Left hindlimb (tissue), 1 donor: ENCODE data around the gene SLC48A1.
"Not testable (repeated sequence)": the region's sequence is repeated elsewhere in the genome, so short reads cannot be mapped to it uniquely, and the experiment has no call there.

ENCODE experiments used
- DNase-seq: peaks from one replicate; pipeline ENCODE4 v3.0.0-alpha.2; 2018

SLC48A1 gene

GRCh38 chr12:47795121-47795813 is 22.2 kb downstream of the SLC48A1 start:
- no peak for DNase-seq

GRCh38 chr12:47795814-47796411 is 22.9 kb downstream of the SLC48A1 start:
- no peak for DNase-seq

GRCh38 chr12:47797441-47797840 is 24.4 kb downstream of the SLC48A1 start:
- no peak for DNase-seq

GRCh38 chr12:47798382-47798948 is 25.4 kb downstream of the SLC48A1 start:
- no peak for DNase-seq

GRCh38 chr12:47799357-47799955 is 26.4 kb downstream of the SLC48A1 start:
- DNase-seq = no peak

- no peak for DNase-seq
Observed at GRCh38 chr12:47800582-47800981, 27.5 kb downstream of the SLC48A1 start.

GRCh38 chr12:47801170-47801903 is 28.3 kb downstream of the SLC48A1 start:
- DNase-seq = no peak

- DNase-seq = no peak
Observed at GRCh38 chr12:47801904-47802246, 28.8 kb downstream of the SLC48A1 start.

- DNase-seq = no peak
Observed at GRCh38 chr12:47802312-47802711, 29.3 kb downstream of the SLC48A1 start.

- no peak for DNase-seq
Observed at GRCh38 chr12:47803191-47803875, 30.3 kb downstream of the SLC48A1 start.

GRCh38 chr12:47804171-47804570 is 31.1 kb downstream of the SLC48A1 start:
- DNase-seq = no peak

GRCh38 chr12:47805417-47805816 is 32.4 kb downstream of the SLC48A1 start:
- DNase-seq = no peak

GRCh38 chr12:47807338-47807737 is 34.3 kb downstream of the SLC48A1 start:
- DNase-seq = no peak

- DNase-seq = peak; percentile 65
Observed at GRCh38 chr12:47808050-47808449, 35.0 kb downstream of the SLC48A1 start.

GRCh38 chr12:47808574-47809365 is 35.7 kb downstream of the SLC48A1 start:
- no peak for DNase-seq

- DNase-seq = not testable (repeated sequence)
Observed at GRCh38 chr12:47809518-47809917, 36.5 kb downstream of the SLC48A1 start.

- DNase-seq = no peak
Observed at GRCh38 chr12:47811072-47811396, 38.0 kb downstream of the SLC48A1 start.

- peak; percentile 87 for DNase-seq
Observed at GRCh38 chr12:47811581-47812484, 38.8 kb downstream of the SLC48A1 start.

GRCh38 chr12:47812797-47813510 is 39.9 kb downstream of the SLC48A1 start:
- DNase-seq = peak; percentile 90

- DNase-seq = no peak
Observed at GRCh38 chr12:47813511-47814196, 40.6 kb downstream of the SLC48A1 start.
